Cardiac muscle cell (in vitro differentiated cells and primary cell): ENCODE measurements around the gene TTC17. TPM values are rescaled to one million over a fixed set of nuclear protein-coding genes. Genes with fewer than 3 reads are reported as not detected.

Experiments used
- DNase-seq, 2 donors: peaks; one replicate each; pipeline versions ENCODE4 v3.0.0 to v3.0.0-alpha.2; 2010 to 2017; ENCODE audit warnings: low read depth in 1 of 2, low spot score in 1 of 2
- H3K27ac ChIP-seq: fragments of 200-600 bp; sonication (generic); 2 replicates; pipeline ENCODE4 v1.5.1; 2016
- H3K27me3 ChIP-seq: fragments of 200-600 bp; sonication (generic); 2 replicates; pipeline ENCODE4 v1.6.0; 2016; ENCODE audit warnings: control low read depth
- H3K36me3 ChIP-seq: fragments of 200-600 bp; sonication (generic); 2 replicates; pipeline ENCODE4 v1.5.1; 2016; ENCODE audit warnings: control low read depth
- H3K4me1 ChIP-seq: fragments of 200-600 bp; sonication (generic); 2 replicates; pipeline ENCODE4 v1.8.1; 2017; ENCODE audit warnings: low read depth, mild to moderate bottlenecking, mixed run types
- H3K4me3 ChIP-seq: fragments of 200-600 bp; sonication (generic); 2 replicates; pipeline ENCODE4 v1.5.1; 2016; ENCODE audit warnings: mild to moderate bottlenecking
- H3K9me3 ChIP-seq: fragments of 200-600 bp; sonication (generic); 2 replicates; pipeline ENCODE4 v1.5.1; 2017; ENCODE audit warnings: low read depth, mild to moderate bottlenecking, control low read depth
- CTCF ChIP-seq: IDR thresholded peaks from 2 replicates; pipeline ENCODE4 v1.5.1; 2012; ENCODE audit warnings: low read depth, mild to moderate bottlenecking, low read length
- polyA plus RNA-seq: library from polyadenylated mRNA; unstranded; fragments of >200 nt; fragmentation: Nextera tagmentation; extraction: Ambion mirVana; gene quantifications from 2 replicates; pipeline ENCODE4 v1.2.1, GENCODE V29; 2016
- total RNA-seq: library from RNA; depleted of rRNA; stranded (reverse); fragments of >200 nt; gene quantifications from 2 replicates; pipeline ENCODE4 v1.2.3, GENCODE V29; 2016

TTC17 gene
- total and polyA plus RNA-seq, 2 experiments from 2014 or later, result 31.7 to 103 TPM

DNA sequence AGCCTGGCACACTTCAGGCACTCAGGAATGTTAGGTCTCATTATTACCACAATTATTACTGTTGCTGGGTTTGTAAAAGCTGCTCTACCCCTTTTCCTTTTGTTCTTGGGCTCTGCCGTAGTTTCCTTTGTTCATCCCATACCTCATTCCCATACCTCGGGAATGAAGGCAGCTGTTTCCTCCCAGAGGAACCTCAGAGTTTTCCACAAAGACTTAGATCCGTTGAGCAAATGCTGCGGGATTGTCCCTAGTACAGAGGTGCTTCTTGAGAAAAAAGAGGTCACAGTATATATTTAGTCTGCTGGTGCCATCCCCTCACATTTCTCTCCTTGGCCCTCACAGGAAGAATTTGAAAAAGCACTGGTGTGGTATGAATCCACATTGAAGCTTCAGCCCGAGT, 134.7 kb downstream of the TTC17 start:
- TF ChIP-seq CTCF, result no peak
- no peaks in the 10 kb centered on the region for H3K4me1 ChIP-seq
- no peaks in the 10 kb centered on the region for H3K27me3 ChIP-seq
- H3K9me3 ChIP-seq, result no peaks in the 10 kb centered on the region
- H3K27ac ChIP-seq, result no peak overlapping the region
- H3K4me3 ChIP-seq, result no peak overlapping the region
- H3K36me3 ChIP-seq, result peaks cover 22% of the 10 kb centered on the region
- DNase-seq, result no peak

- Histone ChIP-seq H3K36me3 (peaks cover 16% of the 10 kb centered on the region), H3K4me1 (no peaks in the 10 kb centered on the region), H3K4me3 (no peak overlapping the region), H3K27ac (no peak overlapping the region), H3K9me3 (no peaks in the 10 kb centered on the region), H3K27me3 (no peaks in the 10 kb centered on the region)
- DNase-seq, result no peak
- no peak for TF ChIP-seq CTCF
These were observed 138.4 kb downstream of the TTC17 start for GRCh38 chr11:43497144-43497543.

DNA sequence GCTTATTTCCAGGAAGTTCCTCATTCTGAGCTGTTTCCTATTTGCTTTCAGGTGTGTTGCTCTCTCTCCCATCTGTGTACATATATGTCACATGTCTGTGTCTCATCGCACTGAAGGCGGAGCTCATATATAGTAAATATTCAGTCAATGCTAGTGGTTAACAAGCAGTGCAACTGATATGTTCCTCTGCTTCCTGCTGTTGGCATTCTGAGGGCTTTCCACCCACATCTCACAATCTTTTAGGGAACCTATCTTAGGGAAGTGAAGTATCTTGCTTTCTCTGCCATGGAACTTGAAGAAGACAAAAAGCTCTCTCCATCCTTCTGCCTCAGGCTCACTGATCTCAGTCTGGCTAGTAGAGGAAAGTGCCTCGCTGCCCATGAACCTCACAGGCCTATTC, 139.8 kb downstream of the TTC17 start:
- Histone ChIP-seq H3K36me3 (peaks cover 5% of the 10 kb centered on the region), H3K9me3 (no peaks in the 10 kb centered on the region), H3K4me3 (no peak overlapping the region), H3K27me3 (no peaks in the 10 kb centered on the region), H3K4me1 (no peaks in the 10 kb centered on the region), H3K27ac (no peak overlapping the region)
- no peak for DNase-seq
- no peak for TF ChIP-seq CTCF

DNA sequence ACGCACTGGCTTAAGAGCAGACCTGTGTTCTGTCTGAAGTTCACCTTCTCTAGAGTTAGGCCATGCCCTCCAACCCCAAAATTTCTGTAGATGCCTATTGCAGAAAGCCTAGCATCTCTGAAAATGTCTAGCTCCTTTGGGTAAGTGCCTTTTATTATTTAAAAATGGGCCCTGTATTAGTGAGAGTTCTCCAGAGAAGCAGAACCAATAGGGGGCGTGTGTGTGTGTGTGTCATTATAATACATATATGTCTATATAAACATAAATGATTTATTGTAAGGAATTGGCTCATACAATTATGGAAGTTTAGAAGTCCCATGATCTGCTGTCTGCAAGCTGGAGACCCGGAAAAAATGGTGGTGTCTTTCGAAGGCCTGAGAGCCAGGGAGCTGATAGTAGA, 144.7 kb downstream of the TTC17 start:
- peak; percentile 20 for TF ChIP-seq CTCF
- DNase-seq, result no peak
- Histone ChIP-seq H3K27me3 (no peaks in the 10 kb centered on the region), H3K27ac (no peak overlapping the region), H3K9me3 (no peaks in the 10 kb centered on the region), H3K4me1 (no peaks in the 10 kb centered on the region), H3K36me3 (no peaks in the 10 kb centered on the region), H3K4me3 (no peak overlapping the region)

- TF ChIP-seq CTCF, result peak; percentile 30
- no peaks in the 10 kb centered on the region for H3K9me3 ChIP-seq
- H3K4me1 ChIP-seq, result no peaks in the 10 kb centered on the region
- no peaks in the 10 kb centered on the region for H3K27me3 ChIP-seq
- peak; percentile 25 to 66 for DNase-seq
- no peak overlapping the region for H3K27ac ChIP-seq
- H3K4me3 ChIP-seq, result no peak overlapping the region
- H3K36me3 ChIP-seq, result no peaks in the 10 kb centered on the region
These were observed 145.7 kb downstream of the TTC17 start for GRCh38 chr11:43504316-43504950.
